ENCODE data around the gene ABCC10. TPM values are rescaled to one million over a fixed set of nuclear protein-coding genes. Genes with fewer than 3 reads are reported as not detected.
A peak's percentile ranks its signal among the peaks of the same experiment; 100 is the strongest.
"Not testable (repeated sequence)": the region's sequence is repeated elsewhere in the genome, so short reads cannot be mapped to it uniquely, and the experiment has no call there.

The ABCC10 gene
- total RNA-seq, 6 experiments from 2014 or later = 5.8 to 10.7 (median 7.5) TPM

GRCh38 chr6:43497689-43498088 is 70.3 kb downstream of the ABCC10 start:
- Histone ChIP-seq H3K4me1 (peaks cover 0 to 23% (median 11%) of the 10 kb centered on the region in 4 donors), H3K27me3 (no peaks in the 10 kb centered on the region), H3K27ac (no peak overlapping the region), H3K36me3 (peaks cover 0 to 33% (median 9%) of the 10 kb centered on the region in 4 donors), H3K4me3 (no peak overlapping the region), H3K9me3 (no peaks in the 10 kb centered on the region)
- ATAC-seq (no peak), DNase-seq (no peak)
- TF ChIP-seq POLR2A (IDR thresholded peaks at IDR 0.05) = no peak
- TF ChIP-seq, protein P1, sequence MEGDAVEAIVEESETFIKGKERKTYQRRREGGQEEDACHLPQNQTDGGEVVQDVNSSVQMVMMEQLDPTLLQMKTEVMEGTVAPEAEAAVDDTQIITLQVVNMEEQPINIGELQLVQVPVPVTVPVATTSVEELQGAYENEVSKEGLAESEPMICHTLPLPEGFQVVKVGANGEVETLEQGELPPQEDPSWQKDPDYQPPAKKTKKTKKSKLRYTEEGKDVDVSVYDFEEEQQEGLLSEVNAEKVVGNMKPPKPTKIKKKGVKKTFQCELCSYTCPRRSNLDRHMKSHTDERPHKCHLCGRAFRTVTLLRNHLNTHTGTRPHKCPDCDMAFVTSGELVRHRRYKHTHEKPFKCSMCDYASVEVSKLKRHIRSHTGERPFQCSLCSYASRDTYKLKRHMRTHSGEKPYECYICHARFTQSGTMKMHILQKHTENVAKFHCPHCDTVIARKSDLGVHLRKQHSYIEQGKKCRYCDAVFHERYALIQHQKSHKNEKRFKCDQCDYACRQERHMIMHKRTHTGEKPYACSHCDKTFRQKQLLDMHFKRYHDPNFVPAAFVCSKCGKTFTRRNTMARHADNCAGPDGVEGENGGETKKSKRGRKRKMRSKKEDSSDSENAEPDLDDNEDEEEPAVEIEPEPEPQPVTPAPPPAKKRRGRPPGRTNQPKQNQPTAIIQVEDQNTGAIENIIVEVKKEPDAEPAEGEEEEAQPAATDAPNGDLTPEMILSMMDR (IDR thresholded peaks at IDR 0.05) = no peak
- WGBS (ENCODE audit: insufficient coverage, low coverage, low lambda C conversion rate, missing lambda C conversion rate) = 93% methylated on average over 7 of the region's 12 CpGs
- intact Hi-C loops (cut with DNase I) = no loop called here

DNA sequence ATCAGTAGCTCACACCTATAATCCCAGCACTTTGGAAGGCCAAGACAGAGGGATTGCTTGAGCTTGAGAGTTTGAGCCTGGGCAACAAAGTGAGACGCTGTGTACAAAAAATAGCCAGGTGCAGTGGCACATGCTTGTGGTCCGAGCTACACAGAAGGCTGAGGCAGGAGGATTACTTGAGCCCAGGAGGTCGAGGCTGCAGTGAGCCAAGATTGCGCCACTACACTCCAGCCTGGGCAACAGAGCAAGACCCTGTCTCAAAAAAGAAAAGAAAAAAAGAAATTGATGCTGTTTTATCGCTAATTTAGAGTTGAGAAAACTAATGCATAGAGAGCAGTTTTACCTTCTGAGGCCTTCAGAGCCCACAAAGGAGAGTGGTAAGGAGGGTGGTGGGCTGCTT is 71.0 kb downstream of the ABCC10 start:
- Histone ChIP-seq H3K4me1 (peaks cover 0 to 23% (median 11%) of the 10 kb centered on the region in 4 donors), H3K36me3 (peaks cover 0 to 39% (median 9%) of the 10 kb centered on the region in 4 donors)
- ATAC-seq; DNase-seq; H3K4me3 ChIP-seq; H3K27me3 ChIP-seq; H3K27ac ChIP-seq; H3K9me3 ChIP-seq; intact Hi-C loops (cut with DNase I): not testable (repeated sequence)
- WGBS (ENCODE audit: insufficient coverage, low coverage, low lambda C conversion rate, missing lambda C conversion rate) = 95% methylated on average over 4 of the region's 5 CpGs

- TF ChIP-seq, protein P1 (IDR thresholded peaks at IDR 0.05) = no peak
- TF ChIP-seq POLR2A (IDR thresholded peaks at IDR 0.05) = no peak
- H3K4me3 ChIP-seq = no peak overlapping the region
- peaks cover 0 to 47% (median 9%) of the 10 kb centered on the region in 4 donors for H3K36me3 ChIP-seq
- peak overlapping the region in 2 of 3 donors; percentile 30 to 47 for H3K27ac ChIP-seq
- intact Hi-C loops (cut with DNase I) = no loop called here
- no peaks in the 10 kb centered on the region for H3K9me3 ChIP-seq
- DNase-seq = peak in 2 of 3 donors; percentile 55 to 78
- peak; percentile 74 to 93 (median 84) for ATAC-seq
- H3K27me3 ChIP-seq = no peaks in the 10 kb centered on the region
- peaks cover 0 to 14% (median 7%) of the 10 kb centered on the region in 4 donors for H3K4me1 ChIP-seq
- WGBS (ENCODE audit: insufficient coverage, low coverage, low lambda C conversion rate, missing lambda C conversion rate) = 50% methylated on average over 8 of the region's 12 CpGs
Measured at GRCh38 chr6:43499028-43499815, 71.9 kb downstream of the ABCC10 start.

Small RNA genes lying within 50 kb of the gene (microRNA-seq; reads per million reads assigned to microRNA genes)
- gene MIR6780B = 0 reads per million in 2 donors

Small RNA genes lying within 50 kb of the gene (small RNA-seq; reads per million reads assigned to genes)
- gene MIR6780B = 0 reads per million in 2 experiments
- 0 reads per million in 2 experiments for gene RNU6-1113P

Other genes with a start within 250 kb of the ABCC10 start
- 10 to 100 TPM; 14.4 to 17.7 (median 15.2) TPM for gene CUL9, start 245.3 kb upstream of the ABCC10 start, total RNA-seq
- 100 to 1,000 TPM in 2 of 6 experiments, 10 to 100 TPM in 4; 50.7 to 107 (median 62.4) TPM for gene DNPH1, start 198.1 kb upstream of the ABCC10 start, total RNA-seq
- 1 to 10 TPM in 2 of 6 experiments, under 1 TPM in 4; 0.83 to 1.6 (median 0.87) TPM for gene TTBK1, start 184.1 kb upstream of the ABCC10 start, total RNA-seq
- 100 to 1,000 TPM; 145 to 348 (median 185) TPM for gene SLC22A7, start 129.3 kb upstream of the ABCC10 start, total RNA-seq
- 1 to 10 TPM; 2.1 to 7.9 (median 5.2) TPM for gene CRIP3, start 118.7 kb upstream of the ABCC10 start, total RNA-seq
- 10 to 100 TPM in 2 of 6 experiments, 1 to 10 TPM in 4; 8.8 to 13.3 (median 9.1) TPM for gene ZNF318, start 57.9 kb upstream of the ABCC10 start, total RNA-seq
- gene DLK2, start 28.0 kb downstream of the ABCC10 start, total RNA-seq = under 1 TPM in 1 of 6 experiments, not detected in 5; 0.13 TPM
- 10 to 100 TPM in 5 of 6 experiments, 1 to 10 TPM in 1; 9.2 to 16.0 (median 12.9) TPM for gene TJAP1, start 50.0 kb downstream of the ABCC10 start, total RNA-seq
- under 1 TPM in 5 of 6 experiments, not detected in 1; 0.12 to 0.43 (median 0.26) TPM for gene LRRC73, start 82.8 kb downstream of the ABCC10 start, total RNA-seq
- gene YIPF3, start 89.4 kb downstream of the ABCC10 start, total RNA-seq = 10 to 100 TPM; 58.9 to 70.0 (median 62.7) TPM
- 10 to 100 TPM; 12.2 to 17.7 (median 14.1) TPM for gene POLR1C, start 89.5 kb downstream of the ABCC10 start, total RNA-seq
- gene XPO5, start 148.5 kb downstream of the ABCC10 start, total RNA-seq = 10 to 100 TPM; 11.3 to 16.3 (median 12.6) TPM
- 1 to 10 TPM; 5.1 to 9.3 (median 6.8) TPM for gene POLH, start 148.6 kb downstream of the ABCC10 start, total RNA-seq
- gene GTPBP2, start 201.7 kb downstream of the ABCC10 start, total RNA-seq = 10 to 100 TPM; 12.5 to 39.9 (median 19.2) TPM
- 10 to 100 TPM; 11.7 to 31.7 (median 14.6) TPM for gene MAD2L1BP, start 208.3 kb downstream of the ABCC10 start, total RNA-seq
- not detected for gene RSPH9, start 217.5 kb downstream of the ABCC10 start, total RNA-seq